ENCODE data around the gene PPP2R1B.

GRCh38 chr11:111720801-111721494 is 45.2 kb downstream of the PPP2R1B start:
- TF ChIP-seq EZH2 (IDR thresholded peaks at IDR 0.05) (no peak), POLR2AphosphoS5 (IDR thresholded peaks at IDR 0.05; ENCODE audit: borderline replicate concordance, low read depth, low read length) (no peak)
